IMR-90 (cell line): ENCODE data around the gene OPN1LW. TPM values are rescaled to one million over a fixed set of nuclear protein-coding genes. Genes with fewer than 3 reads are reported as not detected.
A peak's percentile ranks its signal among the peaks of the same experiment; 100 is the strongest.

Experiments
- ATAC-seq: fragments of 200-7000 bp; cut with Tn5 transposase; 2 replicates; pipeline ENCODE4 v1.9.1; 2020; ENCODE audit warnings: low read depth, mild to moderate bottlenecking, moderate library complexity
- BruUV-seq: library from RNA; stranded (reverse); fragments of 400-500 nt; replicated peaks from 2 replicates; lab custom pipeline; 2021; lab: Mats Ljungman, UMichigan
- CTCF ChIA-PET: fragments of 300-600 bp; formaldehyde crosslinking; extraction: SDS; loops from one replicate; lab custom pipeline; 2021; ENCODE audit warnings: antibody characterized with exemption; lab: Yijun Ruan, JAX
- POLR2A ChIA-PET: fragments of 300-600 bp; sonication (Branson Sonifier 250); formaldehyde crosslinking; loops from one replicate; lab custom pipeline; 2022; ENCODE audit warnings: antibody characterized with exemption; ENCODE audit not compliant: unreplicated experiment; lab: Charles Lee
- DNase-seq: peaks from one replicate; pipeline ENCODE4 v3.0.0; 2013
- H2AFZ ChIP-seq: replicated peaks from 2 replicates; pipeline ENCODE3; 2013; ENCODE audit warnings: low read length, mild to moderate bottlenecking; ENCODE audit not compliant: poor library complexity
- H2AK5ac ChIP-seq: 2 replicates; pipeline ENCODE4 v1.6.1; 2013; ENCODE audit warnings: low read depth, low read length, inconsistent platforms
- H2AK9ac ChIP-seq: replicated peaks from 2 replicates; pipeline ENCODE3; 2013; ENCODE audit warnings: mild to moderate bottlenecking, low read depth, low read length, moderate library complexity; ENCODE audit not compliant: poor library complexity
- H2BK120ac ChIP-seq: 2 replicates; pipeline ENCODE4 v1.6.1; 2013; ENCODE audit warnings: low read depth, low read length, inconsistent platforms
- H2BK15ac ChIP-seq: 3 replicates; pipeline ENCODE4 v1.6.1; 2013; ENCODE audit warnings: low read depth, low read length, inconsistent platforms
- H2BK20ac ChIP-seq: 2 replicates; pipeline ENCODE4 v1.6.1; 2013; ENCODE audit warnings: low read depth, mild to moderate bottlenecking, inconsistent platforms, low read length, moderate library complexity
- H2BK5ac ChIP-seq: 2 replicates; pipeline ENCODE4 v1.6.1; 2013; ENCODE audit warnings: mild to moderate bottlenecking, low read depth, low read length, inconsistent platforms; ENCODE audit not compliant: poor library complexity, severe bottlenecking
- H3K14ac ChIP-seq: replicated peaks from 2 replicates; pipeline ENCODE4 v1.6.1; 2013; ENCODE audit warnings: low read depth, low read length, inconsistent platforms
- H3K18ac ChIP-seq: 2 replicates; pipeline ENCODE4 v1.6.1; 2013; ENCODE audit warnings: low read depth, low read length, control low read depth
- H3K23ac ChIP-seq: 2 replicates; pipeline ENCODE4 v1.6.1; 2013; ENCODE audit warnings: low read depth, low read length, inconsistent platforms
- H3K27ac ChIP-seq: 2 replicates; pipeline ENCODE4 v1.5.1; 2013; ENCODE audit warnings: mild to moderate bottlenecking, control low read depth, low read length; ENCODE audit not compliant: insufficient read depth
- H3K27me3 ChIP-seq: 2 replicates; pipeline ENCODE4 v1.6.1; 2013; ENCODE audit warnings: low read length; ENCODE audit not compliant: control insufficient read depth, insufficient read depth
- H3K36me3 ChIP-seq: 2 replicates; pipeline ENCODE4 v1.6.1; 2013; ENCODE audit warnings: low read length, mixed read lengths; ENCODE audit not compliant: control insufficient read depth, insufficient read depth
- H3K4ac ChIP-seq: 2 replicates; pipeline ENCODE4 v1.6.1; 2013; ENCODE audit warnings: low read depth, low read length, inconsistent platforms
- H3K4me1 ChIP-seq: 2 replicates; pipeline ENCODE4 v1.6.1; 2013; ENCODE audit warnings: low read length, mixed read lengths; ENCODE audit not compliant: control insufficient read depth, insufficient read depth
- H3K4me2 ChIP-seq: 2 replicates; pipeline ENCODE4 v1.6.1; 2013; ENCODE audit warnings: low read depth, mild to moderate bottlenecking, control low read depth, low read length, moderate library complexity
- H3K4me3 ChIP-seq: 2 replicates; pipeline ENCODE4 v1.5.1; 2013; ENCODE audit warnings: low read depth, mild to moderate bottlenecking, control low read depth, low read length, moderate library complexity; ENCODE audit not compliant: insufficient read depth
- H3K56ac ChIP-seq: 2 replicates; pipeline ENCODE4 v1.6.1; 2013; ENCODE audit warnings: low read length, inconsistent platforms; ENCODE audit not compliant: insufficient read depth; ENCODE audit errors: extremely low read depth
- H3K79me1 ChIP-seq, 2 experiments: 2 replicates each; pipeline ENCODE4 v1.6.1; 2013; ENCODE audit warnings: low read length in 2 of 2, inconsistent platforms in 1 of 2, low read depth in 1 of 2
- H3K9ac ChIP-seq: 2 replicates; pipeline ENCODE4 v1.6.1; 2013; ENCODE audit warnings: low read depth, low read length, control low read depth
- H3K9me1 ChIP-seq: 2 replicates; pipeline ENCODE4 v1.6.1; 2013; ENCODE audit warnings: low read length, inconsistent platforms; ENCODE audit not compliant: insufficient read depth
- H3K9me3 ChIP-seq: 2 replicates; pipeline ENCODE4 v1.6.1; 2013; ENCODE audit warnings: low read length; ENCODE audit not compliant: control insufficient read depth, insufficient read depth
- H4K20me1 ChIP-seq: 2 replicates; pipeline ENCODE4 v1.6.1; 2013; ENCODE audit warnings: low read length, inconsistent platforms; ENCODE audit not compliant: insufficient read depth
- H4K5ac ChIP-seq: 2 replicates; pipeline ENCODE4 v1.6.1; 2013; ENCODE audit warnings: mild to moderate bottlenecking, low read depth, low read length, control low read depth
- H4K8ac ChIP-seq, 2 experiments: 2 replicates each; pipeline ENCODE4 v1.6.1; 2013; ENCODE audit warnings: low read depth in 2 of 2, low read length in 2 of 2, control low read depth in 1 of 2, inconsistent platforms in 1 of 2
- H4K91ac ChIP-seq: 2 replicates; pipeline ENCODE4 v1.6.1; 2013; ENCODE audit warnings: low read depth, low read length, inconsistent platforms; ENCODE audit not compliant: insufficient read depth
- CEBPB ChIP-seq: IDR thresholded peaks from 2 replicates; pipeline ENCODE4 v1.6.1; 2012; ENCODE audit warnings: low read depth, low read length, improper control_type of control experiment
- MXI1 ChIP-seq: IDR thresholded peaks from 2 replicates; pipeline ENCODE4 v1.6.1; 2012; ENCODE audit warnings: low read depth, mild to moderate bottlenecking, low read length, moderate library complexity, borderline replicate concordance
- WGBS, 2 experiments: methylation state at CpG; one replicate each; pipeline versions ENCODE4 v1.1.5 to v1.1.7; 2013; ENCODE audit warnings: missing lambda C conversion rate in 2 of 2; ENCODE audit not compliant: insufficient read length in 1 of 2; ENCODE audit errors: extremely low coverage in 2 of 2; 5-methylcytosine and 5-hydroxymethylcytosine counted together
- dilution Hi-C: fragments of 300-500 bp; cut with HindIII; formaldehyde crosslinking; loops from one replicate; pipeline ENCODE4 v1.14.3; 2018; ENCODE audit warnings: low sequenced_read_pairs; ENCODE audit not compliant: unreplicated experiment
- in situ Hi-C: fragments of 300-500 bp; cut with MboI; formaldehyde crosslinking; loops from 3 replicates; pipeline ENCODE4 v1.14.3; 2019; ENCODE audit warnings: low sequenced_read_pairs, inconsistent platforms, mixed read lengths
- intact Hi-C: fragments of 100-400 bp; cut with micrococcal nuclease; formaldehyde crosslinking; loops from 2 replicates; pipeline ENCODE4 v1.10.0; 2022
- polyA plus RNA-seq, 3 experiments: library from polyadenylated mRNA; depleted of rRNA; stranded (reverse); fragments of >200 nt; gene quantifications; 2 replicates each; pipeline ENCODE4 v1.2.3, GENCODE V29; 2012; ENCODE audit warnings: low replicate concordance in 1 of 3
- total RNA-seq: library from RNA; depleted of rRNA; stranded (reverse); fragments of >200 nt; gene quantifications from 2 replicates; pipeline ENCODE4 v1.2.3, GENCODE V29; 2012
- TF ChIP-seq, protein P1 (sequence below): fragments of 150-350 bp; IDR thresholded peaks from 2 replicates; pipeline ENCODE4 v1.6.1; 2017; ENCODE audit warnings: mild to moderate bottlenecking, antibody characterized with exemption, low read length, low read depth

OPN1LW gene
- total and polyA plus RNA-seq, 2 of the 4 experiments (the other 2 are of a cell fraction) = not detected

DNA sequence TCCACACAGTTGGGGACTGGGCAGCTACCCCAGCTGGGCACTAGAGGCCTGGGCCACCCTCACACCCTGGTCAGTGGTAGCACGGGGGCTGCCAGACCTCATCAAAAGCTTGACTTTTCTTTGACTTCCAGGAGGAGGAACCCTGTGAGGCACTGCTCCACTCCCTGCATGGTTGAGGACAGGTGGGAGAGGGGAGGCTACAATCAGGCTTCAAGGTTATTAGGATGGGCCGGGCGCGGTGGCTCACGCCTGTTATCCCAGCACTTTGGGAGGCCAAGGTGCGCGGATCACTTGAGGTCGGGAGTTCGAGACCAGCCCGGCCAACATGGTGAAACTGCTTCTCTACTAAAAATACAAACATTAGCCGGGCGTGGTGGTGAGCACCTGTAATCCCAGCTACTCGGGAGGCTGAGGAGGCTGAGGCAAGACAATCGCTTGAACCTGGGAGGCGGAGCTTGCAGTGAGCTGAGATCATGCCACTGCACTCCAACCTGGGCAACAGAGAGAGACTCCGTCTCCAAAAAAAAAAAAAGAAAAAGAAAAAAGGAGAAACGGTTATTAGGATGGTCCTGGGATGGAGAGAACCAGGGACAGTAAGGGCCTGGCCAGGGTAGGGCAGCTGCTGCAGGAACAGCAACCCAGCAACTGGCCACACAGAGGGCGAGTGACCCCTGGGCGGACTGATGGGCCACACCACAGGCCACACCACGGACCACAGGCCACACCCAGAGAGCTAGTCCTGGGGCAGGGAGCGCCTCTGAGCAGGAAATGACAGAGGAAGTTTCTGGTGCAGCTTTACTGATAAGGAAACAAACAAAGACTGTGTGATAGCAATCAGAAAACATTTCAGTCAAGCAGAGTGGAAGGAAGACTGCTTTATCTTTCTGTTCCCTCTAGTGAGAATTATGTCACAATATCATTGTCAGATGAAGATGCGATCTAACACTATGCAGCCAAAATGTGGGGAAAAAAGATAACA, 20.5 kb upstream of the OPN1LW start:
- Histone ChIP-seq H3K9me3 (peaks cover 9% of the 10 kb centered on the region), H3K27me3 (peaks cover 6% of the 10 kb centered on the region), H2BK120ac (no peak overlapping the region), H2AK5ac (no peak overlapping the region), H3K27ac (no peak overlapping the region), H3K14ac (no peak overlapping the region), H3K18ac (no peak overlapping the region), H3K79me1 (no peaks in the 10 kb centered on the region), H4K91ac (no peak overlapping the region), H2BK15ac (no peak overlapping the region), H2AK9ac (no peak overlapping the region), H4K20me1 (no peaks in the 10 kb centered on the region), H3K23ac (no peak overlapping the region), H4K8ac (no peak overlapping the region), H3K4me1 (no peaks in the 10 kb centered on the region), H3K4me2 (no peak overlapping the region), H2BK20ac (no peak overlapping the region), H3K56ac (no peak overlapping the region), H3K9ac (no peak overlapping the region), H3K4me3 (no peak overlapping the region), H4K5ac (no peak overlapping the region), H3K9me1 (no peaks in the 10 kb centered on the region), H2AFZ (no peak overlapping the region), H2BK5ac (no peak overlapping the region), H3K36me3 (no peaks in the 10 kb centered on the region), H3K4ac (no peak overlapping the region)
- WGBS, 2 experiments = 86% methylated on average over 4 of the region's 22 CpGs; no CpG with 5 or more reads in 1 of the 2 experiments
- intact Hi-C loops = no loop called here
- no peak for ATAC-seq
- dilution Hi-C loops = no loop called here
- ChIA-PET POLR2A (no interaction called here), CTCF (no interaction called here)
- no TSS peak for BruUV-seq
- no peak for DNase-seq
- in situ Hi-C loops = no loop called here
- TF ChIP-seq, protein P1, sequence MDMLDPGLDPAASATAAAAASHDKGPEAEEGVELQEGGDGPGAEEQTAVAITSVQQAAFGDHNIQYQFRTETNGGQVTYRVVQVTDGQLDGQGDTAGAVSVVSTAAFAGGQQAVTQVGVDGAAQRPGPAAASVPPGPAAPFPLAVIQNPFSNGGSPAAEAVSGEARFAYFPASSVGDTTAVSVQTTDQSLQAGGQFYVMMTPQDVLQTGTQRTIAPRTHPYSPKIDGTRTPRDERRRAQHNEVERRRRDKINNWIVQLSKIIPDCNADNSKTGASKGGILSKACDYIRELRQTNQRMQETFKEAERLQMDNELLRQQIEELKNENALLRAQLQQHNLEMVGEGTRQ = no peak
- peak; percentile 11; the same call in 1 of the 2 replicates for TF ChIP-seq CEBPB
- no peak for TF ChIP-seq MXI1
